GM12892 (cell line): ENCODE measurements around the gene HTR3B.

Source experiments
- POLR2A ChIP-seq: IDR thresholded peaks from 2 replicates; pipeline ENCODE4 v1.6.1; 2011; ENCODE audit warnings: low read depth, low read length, control low read depth
- POLR2AphosphoS5 ChIP-seq: IDR thresholded peaks from 2 replicates; pipeline ENCODE4 v1.6.1; 2011; ENCODE audit warnings: low read depth, low read length, control low read depth
- TAF1 ChIP-seq: IDR thresholded peaks from 2 replicates; pipeline ENCODE4 v1.6.1; 2011; ENCODE audit warnings: low read depth, mild to moderate bottlenecking, control low read depth, low read length, borderline replicate concordance

- TF ChIP-seq POLR2AphosphoS5 (no peak), POLR2A (no peak), TAF1 (no peak)
These were observed 46.9 kb downstream of the HTR3B start for GRCh38 chr11:113951537-113951936.
